WI38 (cell line): ENCODE data around the gene LMO1.

Experiments
- H3K4me3 ChIP-seq: 2 replicates; pipeline ENCODE4 v1.5.1; 2011; ENCODE audit warnings: low read depth, mild to moderate bottlenecking, control low read depth, low read length
- TF ChIP-seq, protein P1 (sequence below): IDR thresholded peaks from 2 replicates; pipeline ENCODE4 v1.5.1; 2012; ENCODE audit warnings: low read depth, mild to moderate bottlenecking, control low read depth, low read length

Gene LMO1

DNA sequence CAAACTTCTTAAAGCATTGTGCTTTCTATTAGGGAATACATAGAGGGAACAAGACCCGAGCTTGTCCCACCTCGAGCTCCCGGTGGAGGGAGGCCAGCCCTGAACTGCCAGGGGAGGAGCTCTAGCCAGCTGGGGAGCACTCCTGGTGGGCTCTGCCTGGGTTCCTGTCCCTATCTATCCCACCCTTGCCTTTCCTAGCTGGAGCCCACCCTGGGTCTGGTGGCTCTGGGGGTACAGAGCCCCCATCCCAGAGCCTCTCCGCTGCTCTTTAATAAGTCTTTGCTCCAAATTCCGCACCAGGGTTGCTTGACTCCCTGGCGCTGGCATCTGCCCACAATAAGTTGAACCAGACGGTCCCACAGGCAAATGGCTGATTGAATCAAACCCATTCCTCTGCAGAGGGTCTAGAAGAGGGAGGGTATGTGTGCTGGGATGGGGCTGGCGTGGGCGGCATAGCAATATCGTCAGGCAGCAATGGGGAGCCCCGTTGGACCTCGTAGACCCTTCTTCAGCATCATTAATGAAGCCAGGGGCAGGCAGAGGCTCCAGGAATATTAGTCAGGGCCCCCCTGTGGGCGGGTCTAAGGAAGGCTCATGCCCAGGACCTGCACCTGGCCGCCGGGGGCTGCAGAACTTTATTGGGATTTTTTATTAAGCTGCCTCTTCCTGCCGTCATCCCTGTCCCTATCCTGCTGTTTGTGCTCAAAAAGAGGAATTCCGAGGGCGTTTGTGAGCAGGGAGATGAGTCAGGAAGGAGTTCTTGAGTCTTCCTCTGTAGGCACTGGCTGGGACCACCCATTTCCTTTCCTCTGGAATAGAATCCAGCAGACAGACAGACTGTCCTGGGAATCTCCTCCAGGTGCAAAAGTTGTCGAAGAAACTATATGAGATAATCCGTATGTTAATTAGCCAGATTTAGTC lies 56.3 kb downstream of the LMO1 start:
- H3K4me3 ChIP-seq = no peak overlapping the region
- TF ChIP-seq, protein P1, sequence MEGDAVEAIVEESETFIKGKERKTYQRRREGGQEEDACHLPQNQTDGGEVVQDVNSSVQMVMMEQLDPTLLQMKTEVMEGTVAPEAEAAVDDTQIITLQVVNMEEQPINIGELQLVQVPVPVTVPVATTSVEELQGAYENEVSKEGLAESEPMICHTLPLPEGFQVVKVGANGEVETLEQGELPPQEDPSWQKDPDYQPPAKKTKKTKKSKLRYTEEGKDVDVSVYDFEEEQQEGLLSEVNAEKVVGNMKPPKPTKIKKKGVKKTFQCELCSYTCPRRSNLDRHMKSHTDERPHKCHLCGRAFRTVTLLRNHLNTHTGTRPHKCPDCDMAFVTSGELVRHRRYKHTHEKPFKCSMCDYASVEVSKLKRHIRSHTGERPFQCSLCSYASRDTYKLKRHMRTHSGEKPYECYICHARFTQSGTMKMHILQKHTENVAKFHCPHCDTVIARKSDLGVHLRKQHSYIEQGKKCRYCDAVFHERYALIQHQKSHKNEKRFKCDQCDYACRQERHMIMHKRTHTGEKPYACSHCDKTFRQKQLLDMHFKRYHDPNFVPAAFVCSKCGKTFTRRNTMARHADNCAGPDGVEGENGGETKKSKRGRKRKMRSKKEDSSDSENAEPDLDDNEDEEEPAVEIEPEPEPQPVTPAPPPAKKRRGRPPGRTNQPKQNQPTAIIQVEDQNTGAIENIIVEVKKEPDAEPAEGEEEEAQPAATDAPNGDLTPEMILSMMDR = no peak

DNA sequence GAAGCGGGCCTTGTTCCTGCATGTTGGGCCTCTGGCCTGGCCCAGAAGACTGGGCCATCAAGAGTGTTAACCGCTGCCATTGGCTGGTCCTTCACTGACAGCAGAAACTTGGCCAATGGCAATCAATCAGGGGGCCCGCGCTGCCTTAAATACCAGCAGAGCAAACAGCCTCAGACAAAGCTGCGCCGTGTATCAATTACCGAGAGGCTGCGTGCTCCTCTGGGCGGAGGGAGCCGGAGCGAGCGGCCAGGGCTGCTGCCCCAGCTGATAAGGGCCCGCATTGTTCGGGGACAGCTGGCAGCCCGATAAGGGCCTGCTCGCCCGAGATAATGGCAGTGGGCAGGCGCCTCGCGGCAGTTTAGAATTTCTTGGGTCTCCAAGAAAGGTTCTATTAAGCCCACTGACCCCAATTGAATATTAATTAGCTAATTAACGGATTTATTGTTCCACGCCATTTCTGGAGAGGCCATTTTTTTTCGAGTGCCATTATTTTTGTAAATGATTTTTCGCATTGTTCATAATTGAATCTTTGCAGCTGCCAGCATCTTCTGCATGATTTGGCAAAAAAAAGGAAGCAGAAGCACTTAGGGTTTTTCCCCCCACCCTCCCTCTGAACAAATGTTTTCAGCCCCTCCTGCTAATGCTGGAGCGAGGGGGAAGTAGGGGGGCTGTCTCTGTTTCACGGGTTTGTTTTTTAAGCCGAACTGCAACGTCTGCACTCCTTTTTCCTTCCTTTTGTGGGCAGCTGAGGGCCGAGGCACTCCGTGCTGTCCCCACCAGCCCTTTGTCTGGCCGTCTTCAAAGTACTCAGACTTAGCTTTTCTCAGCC lies 57.2 kb downstream of the LMO1 start:
- TF ChIP-seq, protein P1 = no peak

DNA sequence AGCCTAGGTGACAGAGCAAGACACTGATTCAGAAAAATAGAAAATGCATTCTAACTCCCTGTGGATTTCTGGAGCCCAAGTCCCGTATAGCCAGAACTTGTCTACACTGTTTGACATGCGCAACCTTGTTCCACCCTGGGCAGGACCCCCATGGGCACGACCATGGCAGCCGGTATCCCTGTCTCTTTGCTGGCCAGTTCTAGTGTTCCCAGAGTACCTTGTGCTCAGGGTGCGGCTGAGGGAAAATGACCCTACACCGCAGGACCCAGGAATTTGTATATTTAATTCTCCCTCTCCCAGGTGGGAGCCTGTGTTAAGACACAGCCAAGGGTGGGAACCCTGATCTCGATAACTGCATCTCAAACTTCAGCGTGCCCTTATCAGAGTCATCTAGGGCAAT lies 58.1 kb downstream of the LMO1 start:
- TF ChIP-seq, protein P1 = no peak
- no peak overlapping the region for H3K4me3 ChIP-seq

More for the DNA sequence above, 57.2 kb downstream of the LMO1 start:
- no peak overlapping the region for H3K4me3 ChIP-seq

DNA sequence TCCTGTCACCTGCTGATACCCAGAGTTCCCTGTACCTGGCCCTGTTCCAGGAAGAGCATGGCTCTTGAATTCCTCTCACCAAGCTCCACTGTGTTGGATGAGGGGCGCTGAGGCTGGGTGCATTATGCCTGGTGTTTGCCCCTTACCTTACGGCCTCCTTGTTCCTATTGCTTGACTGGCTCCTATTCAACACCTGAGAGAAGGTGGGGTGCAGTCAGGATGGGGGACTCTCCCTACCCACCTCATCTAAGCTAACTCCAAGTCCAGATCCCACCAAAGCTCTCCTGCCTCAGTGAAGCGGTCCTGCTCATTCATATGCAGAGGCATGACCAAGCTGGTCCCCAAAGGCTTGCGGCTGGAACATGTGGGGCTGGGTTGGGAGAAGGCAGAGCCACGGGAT lies 59.1 kb downstream of the LMO1 start:
- TF ChIP-seq, protein P1 = no peak
- no peak overlapping the region for H3K4me3 ChIP-seq

DNA sequence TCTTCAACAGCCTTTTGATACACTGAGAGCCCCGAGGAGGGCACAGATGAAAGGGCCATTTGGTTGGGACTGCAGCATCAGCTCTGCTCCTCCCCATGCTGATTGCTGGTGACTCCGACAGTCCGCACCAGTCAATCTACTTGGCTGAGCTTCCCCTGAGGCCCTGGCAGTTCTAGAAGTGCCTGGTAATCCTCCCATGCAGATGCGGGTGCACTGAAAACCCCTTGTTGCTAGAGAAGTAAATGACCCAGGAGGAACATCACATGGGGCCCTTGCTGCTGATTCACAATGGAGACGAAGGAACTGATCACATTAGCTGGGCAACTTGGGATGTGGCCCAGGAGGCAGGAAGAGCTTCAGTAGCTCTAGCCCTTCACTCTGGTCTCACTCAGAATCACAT lies 59.7 kb downstream of the LMO1 start:
- TF ChIP-seq, protein P1 = no peak

DNA sequence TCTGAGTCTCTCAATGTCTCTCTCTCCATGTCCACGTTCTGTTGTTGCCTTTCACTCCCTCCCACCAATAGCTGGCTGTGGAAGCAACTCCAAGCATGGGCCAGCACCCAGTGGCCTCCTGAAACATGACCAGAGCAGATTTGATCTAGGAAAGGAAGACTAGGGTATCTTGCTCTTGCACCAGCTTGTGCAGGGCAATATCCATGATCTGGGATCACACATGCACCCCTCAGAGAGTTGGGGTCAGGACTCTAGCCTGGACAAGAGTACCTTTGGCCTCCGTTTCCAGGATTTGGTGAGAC lies 60.3 kb downstream of the LMO1 start:
- H3K4me3 ChIP-seq = no peak overlapping the region
- TF ChIP-seq, protein P1 = no peak

More for the DNA sequence above, 59.7 kb downstream of the LMO1 start:
- H3K4me3 ChIP-seq = no peak overlapping the region
